ENCODE data around the gene NAP1L3.

Gene NAP1L3

GRCh38 chrX:93673056-93673868, at the start of gene NAP1L3:
Gene NAP1L3 (minus strand): TSS chrX:93673578. CDS start chrX:93673304, 274 bp downstream.
- ChIA-PET POLR2A (ENCODE audit: low non-redundant PET) (no interaction called here), CTCF (interaction anchor here (0.5 to 0.6 kb wide), 2 partner anchors 15 to 135 kb away, joined by 3 to 9 read pairs; no protein-coding TSS in a partner anchor)
- DNase-seq (ENCODE audit: low spot score): peak; percentile 22
- H3K27ac ChIP-seq: no peak within 1 kb of the TSS
- TF ChIP-seq CTCF (conservative IDR thresholded peaks at IDR 0.05; ENCODE audit: low read depth): no peak

GRCh38 chrX:93711076-93711475, 37.7 kb upstream of the NAP1L3 start:
- CTCF ChIA-PET: no interaction called here
- H3K27ac ChIP-seq: no peak overlapping the region
- no peak for DNase-seq (ENCODE audit: low spot score)
- POLR2A ChIA-PET (ENCODE audit: low non-redundant PET): no interaction called here
- no peak for TF ChIP-seq CTCF (conservative IDR thresholded peaks at IDR 0.05; ENCODE audit: low read depth)

GRCh38 chrX:93703701-93704100, 30.3 kb upstream of the NAP1L3 start:
- POLR2A ChIA-PET (ENCODE audit: low non-redundant PET): no interaction called here
- TF ChIP-seq CTCF (conservative IDR thresholded peaks at IDR 0.05; ENCODE audit: low read depth): no peak
- DNase-seq (ENCODE audit: low spot score): no peak
- CTCF ChIA-PET: no interaction called here
- no peak overlapping the region for H3K27ac ChIP-seq

- DNase-seq (ENCODE audit: low spot score): no peak
- no peak overlapping the region for H3K27ac ChIP-seq
- CTCF ChIA-PET: no interaction called here
- POLR2A ChIA-PET (ENCODE audit: low non-redundant PET): no interaction called here
- no peak for TF ChIP-seq CTCF (conservative IDR thresholded peaks at IDR 0.05; ENCODE audit: low read depth)
These were observed 22.6 kb upstream of the NAP1L3 start for GRCh38 chrX:93695981-93696380.

- POLR2A ChIA-PET (ENCODE audit: low non-redundant PET): no interaction called here
- no peak for TF ChIP-seq CTCF (conservative IDR thresholded peaks at IDR 0.05; ENCODE audit: low read depth)
- CTCF ChIA-PET: interaction anchor here (0.5 kb wide), 1 partner anchor 1511 kb away, joined by 3 read pairs; no protein-coding TSS in a partner anchor
- no peak within 1 kb of the TSS for H3K27ac ChIP-seq
- peak; percentile 4 for DNase-seq (ENCODE audit: low spot score)
These were observed 492 bp upstream of the NAP1L3 start, which contains the start of gene FAM133A for GRCh38 chrX:93673869-93674271. Gene FAM133A (plus strand): TSS chrX:93674206. CDS start chrX:93709420, 35,214 bp downstream.

GRCh38 chrX:93660575-93660974, 12.8 kb downstream of the NAP1L3 start:
- ChIA-PET POLR2A (ENCODE audit: low non-redundant PET) (no interaction called here), CTCF (no interaction called here)
- DNase-seq (ENCODE audit: low spot score): no peak
- TF ChIP-seq CTCF (conservative IDR thresholded peaks at IDR 0.05; ENCODE audit: low read depth): no peak
- H3K27ac ChIP-seq: no peak overlapping the region

All from RWPE1 (cell line).